Suppressor macrophage (primary cell): ENCODE results near the gene BTRC.
"Not testable (repeated sequence)": the region's sequence is repeated elsewhere in the genome, so short reads cannot be mapped to it uniquely, and the experiment has no call there.

Experiments used
- DNase-seq, 4 experiments: peaks; one replicate each; pipeline ENCODE4 v3.0.0-alpha.2; 2020 to 2022

Gene BTRC

GRCh38 chr10:101388676-101389276 is 34.8 kb downstream of the BTRC start:
- no peak for DNase-seq

GRCh38 chr10:101389532-101389931 is 35.6 kb downstream of the BTRC start:
- not testable (repeated sequence) for DNase-seq

GRCh38 chr10:101389986-101390531 is 36.1 kb downstream of the BTRC start:
- no peak for DNase-seq

GRCh38 chr10:101393378-101393777 is 39.4 kb downstream of the BTRC start:
- no peak for DNase-seq

GRCh38 chr10:101394524-101395133 is 40.7 kb downstream of the BTRC start:
- no peak for DNase-seq

- DNase-seq: peak in 2 of 4 experiments; percentile 22 to 35
These were observed 43.2 kb downstream of the BTRC start for GRCh38 chr10:101397140-101397539.

GRCh38 chr10:101400585-101400984 is 46.6 kb downstream of the BTRC start:
- no peak for DNase-seq

- DNase-seq: no peak
These were observed 48.7 kb downstream of the BTRC start for GRCh38 chr10:101402711-101403110.

- no peak for DNase-seq
These were observed 49.2 kb downstream of the BTRC start for GRCh38 chr10:101403161-101403560.

GRCh38 chr10:101405001-101405400 is 51.0 kb downstream of the BTRC start:
- DNase-seq: no peak

GRCh38 chr10:101411598-101411997 is 57.6 kb downstream of the BTRC start:
- no peak for DNase-seq

- no peak for DNase-seq
These were observed 60.1 kb downstream of the BTRC start for GRCh38 chr10:101414034-101414433.

- no peak for DNase-seq
These were observed 61.9 kb downstream of the BTRC start for GRCh38 chr10:101415884-101416283.

- DNase-seq: not testable (repeated sequence)
These were observed 68.0 kb downstream of the BTRC start for GRCh38 chr10:101421967-101422366.

- DNase-seq: no peak
These were observed 71.6 kb downstream of the BTRC start for GRCh38 chr10:101425535-101425934.

GRCh38 chr10:101428036-101428435 is 74.1 kb downstream of the BTRC start:
- DNase-seq: no peak

GRCh38 chr10:101429423-101429822 is 75.5 kb downstream of the BTRC start:
- no peak for DNase-seq

- no peak for DNase-seq
These were observed 82.3 kb downstream of the BTRC start for GRCh38 chr10:101436302-101436701.

- DNase-seq: no peak
These were observed 85.0 kb downstream of the BTRC start for GRCh38 chr10:101438881-101439391.

- peak; percentile 28 to 58 (median 43) for DNase-seq
These were observed 87.8 kb downstream of the BTRC start for GRCh38 chr10:101441541-101442455.

- no peak for DNase-seq
These were observed 88.5 kb downstream of the BTRC start for GRCh38 chr10:101442456-101442800.

GRCh38 chr10:101444058-101444898 is 90.3 kb downstream of the BTRC start:
- peak in 2 of 4 experiments; percentile 24 to 32 for DNase-seq
